GM21515 (cell line): ENCODE data around the gene CCL8.
"Not testable (repeated sequence)": the region's sequence is repeated elsewhere in the genome, so short reads cannot be mapped to it uniquely, and the experiment has no call there.

Experiments used
- ATAC-seq: cut with Tn5 transposase; IDR thresholded peaks from one replicate; pipeline ENCODE4 v1.9.1; 2021; ENCODE audit not compliant: unreplicated experiment

Gene CCL8

DNA sequence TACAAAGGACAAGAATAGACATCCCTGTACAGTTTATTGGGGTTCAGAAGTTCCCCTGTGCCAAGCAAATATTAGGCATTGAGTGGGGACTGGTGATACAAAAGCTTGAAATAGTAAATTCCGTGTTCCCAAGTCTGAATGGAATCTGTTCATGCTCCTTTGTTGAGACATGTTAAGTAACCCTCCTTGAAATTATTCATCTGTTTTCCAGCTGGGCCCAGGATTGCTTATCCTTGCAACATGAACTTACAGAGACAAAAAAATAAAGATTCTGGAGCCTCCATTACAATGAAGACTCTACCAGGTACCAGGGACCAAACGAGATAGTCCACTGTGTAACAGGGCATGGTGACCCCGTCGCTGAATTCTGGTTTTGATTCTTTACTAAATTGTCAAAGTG lies 6.1 kb upstream of the CCL8 start:
- ATAC-seq, result no peak

DNA sequence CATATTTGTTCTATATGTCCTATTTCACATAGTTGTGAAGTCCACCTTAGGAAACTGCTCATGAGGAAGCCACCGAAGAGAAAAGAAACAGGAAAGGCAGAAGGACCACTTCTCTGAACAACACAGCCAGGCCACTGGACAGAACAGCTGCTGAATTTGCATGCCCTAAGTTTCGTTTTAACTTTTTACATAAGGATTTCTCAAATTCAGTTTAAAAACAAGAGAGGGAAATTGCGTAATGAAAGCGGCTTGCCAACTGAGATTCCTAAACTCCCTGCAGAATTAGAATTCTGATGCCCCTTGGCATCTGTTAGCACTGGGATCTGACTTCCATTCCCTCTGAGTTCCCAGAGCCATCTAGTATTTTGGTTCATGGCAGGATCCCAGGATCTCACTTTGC lies 5.0 kb upstream of the CCL8 start:
- no peak for ATAC-seq

DNA sequence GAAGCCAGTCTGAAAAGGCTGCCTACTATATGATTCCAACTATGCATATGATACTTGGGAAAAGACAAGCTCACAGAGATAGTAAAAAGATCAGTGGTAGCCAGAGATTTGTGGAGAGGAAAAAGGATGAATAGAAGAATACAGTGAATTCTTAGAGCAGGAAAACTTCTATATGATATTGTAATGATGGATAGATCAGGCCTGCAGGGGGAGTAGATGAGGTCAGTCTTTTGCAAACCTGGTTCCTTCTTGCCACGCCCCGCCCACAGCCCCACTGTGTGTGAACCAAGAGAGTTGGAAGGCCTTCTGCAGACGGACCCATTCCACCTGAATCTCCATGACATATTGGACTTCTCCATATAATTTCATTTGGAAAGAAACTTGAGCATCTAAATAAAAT lies 761 bp upstream of the CCL8 start:
- no peak for ATAC-seq

DNA sequence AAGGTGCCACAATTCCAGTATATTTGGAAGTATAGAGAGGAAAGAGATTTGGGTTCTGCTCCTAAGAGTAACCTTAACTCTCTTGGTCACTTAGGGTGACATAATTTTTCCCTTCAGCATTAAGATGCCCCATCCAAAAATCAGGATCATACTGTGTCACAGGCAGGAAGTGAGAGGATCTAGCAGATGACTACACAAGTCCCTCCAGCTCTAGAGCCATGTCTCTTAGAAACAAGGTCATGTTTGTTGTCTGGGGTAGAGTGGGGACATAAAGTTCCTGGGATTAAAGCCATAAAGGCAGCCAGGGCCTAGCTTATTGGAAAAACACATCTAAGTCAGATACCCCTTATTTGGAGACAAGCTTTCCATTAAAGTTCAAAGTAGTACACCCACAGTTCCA lies 2.7 kb downstream of the CCL8 start:
- ATAC-seq, result no peak

DNA sequence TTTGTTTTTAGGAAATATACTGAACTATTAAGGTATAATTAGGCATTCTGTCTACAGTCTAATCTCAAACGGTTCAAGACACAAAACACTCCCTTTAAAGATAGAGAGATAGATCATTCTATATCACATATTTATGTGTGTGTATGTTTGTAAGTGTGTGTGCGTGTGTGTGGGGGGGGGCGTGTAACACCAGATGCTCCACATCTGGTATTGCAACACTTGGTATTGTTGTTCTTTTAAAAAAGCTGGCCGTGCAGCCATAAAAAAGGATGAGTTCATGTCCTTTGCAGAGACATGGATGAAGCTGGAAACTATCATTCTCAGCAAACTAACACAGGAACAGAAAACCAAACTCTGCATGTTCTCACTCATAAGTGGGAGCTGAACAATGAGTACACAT lies 8.3 kb downstream of the CCL8 start:
- ATAC-seq, result not testable (repeated sequence)

DNA sequence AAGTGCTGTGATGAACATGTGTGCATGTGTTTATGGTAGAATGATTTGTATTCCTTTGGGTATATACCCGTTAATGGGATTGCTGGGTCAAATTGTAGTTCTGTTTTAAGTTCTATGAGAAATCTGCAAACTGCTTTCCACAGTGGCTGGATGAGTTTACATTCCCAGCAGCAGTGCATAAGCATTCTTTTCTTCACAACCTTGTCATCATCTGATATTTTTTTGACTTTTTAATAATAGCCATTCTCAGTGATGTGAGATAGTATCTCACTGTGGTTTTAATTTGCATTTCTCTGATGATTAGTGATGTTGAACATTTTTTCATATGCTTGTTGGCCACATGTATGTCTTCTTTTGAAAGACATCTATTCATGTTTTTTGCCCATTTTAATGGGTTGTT lies 18.5 kb downstream of the CCL8 start:
- ATAC-seq, result no peak

DNA sequence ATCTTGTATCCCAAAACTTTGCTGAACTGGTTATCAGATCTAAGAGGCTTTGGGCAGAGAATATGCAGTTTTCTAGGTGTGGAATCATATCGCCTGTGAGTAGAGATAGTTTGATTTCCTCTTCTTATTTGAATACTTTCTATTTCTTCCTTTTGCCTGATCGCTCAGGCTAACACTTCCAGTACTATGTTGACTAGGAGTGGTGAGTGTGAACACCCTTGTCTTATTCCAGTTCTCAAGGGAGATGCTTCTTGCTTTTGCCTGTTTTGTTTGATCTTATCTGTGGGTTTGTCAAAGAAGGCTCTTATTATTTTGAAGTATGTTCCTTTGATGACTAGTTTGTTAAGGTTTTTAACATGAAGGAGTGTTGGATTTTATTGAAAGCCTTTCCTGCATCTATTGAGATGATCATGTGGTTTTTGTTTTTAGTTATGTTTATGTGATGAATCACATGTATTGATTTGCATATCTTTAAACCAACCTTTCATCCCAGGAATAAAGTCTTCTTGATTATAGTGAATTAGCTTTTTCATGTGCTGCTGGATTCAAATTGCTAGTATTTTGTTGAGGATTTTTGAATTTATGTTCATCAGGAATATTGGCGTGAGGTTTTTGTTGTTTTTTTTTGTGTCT lies 20.0 kb downstream of the CCL8 start:
- no peak for ATAC-seq

DNA sequence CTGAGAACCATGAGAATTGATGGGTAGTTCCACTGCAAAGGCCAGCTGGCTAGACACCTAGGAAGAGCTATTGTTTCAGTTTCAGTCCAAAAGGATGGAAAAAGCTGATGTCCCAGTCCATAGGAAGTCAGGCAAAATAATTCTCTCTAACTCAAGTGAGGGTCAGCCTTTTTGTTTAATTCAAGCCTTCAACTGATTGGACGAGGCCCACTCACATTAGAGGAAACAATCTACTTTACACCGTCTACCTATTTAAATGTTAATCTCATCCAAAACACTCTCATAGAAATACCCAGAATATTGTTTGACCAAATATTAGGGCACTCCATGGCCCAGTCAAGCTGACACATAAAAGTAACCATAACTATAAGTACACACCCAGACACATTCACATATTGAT lies 22.7 kb downstream of the CCL8 start:
- no peak for ATAC-seq

DNA sequence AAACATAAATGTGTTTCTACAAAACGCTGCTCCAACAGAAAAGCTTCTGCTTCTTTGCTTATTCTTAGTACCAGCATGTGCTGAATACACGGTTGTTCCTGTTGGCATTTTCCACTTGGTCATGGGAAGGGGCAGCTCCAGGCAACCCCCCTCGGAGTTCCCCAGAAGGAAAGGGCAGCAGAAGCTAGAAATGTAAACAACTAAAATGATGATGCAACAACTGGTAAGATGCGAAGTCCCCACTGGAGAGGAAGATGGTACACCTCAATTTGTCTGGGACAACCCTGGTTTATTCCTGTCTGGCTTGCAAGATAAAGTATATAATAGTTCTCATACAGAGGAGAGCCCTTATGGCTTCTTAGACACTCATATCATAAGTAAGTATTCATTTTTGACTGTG lies 27.8 kb downstream of the CCL8 start:
- ATAC-seq, result no peak

DNA sequence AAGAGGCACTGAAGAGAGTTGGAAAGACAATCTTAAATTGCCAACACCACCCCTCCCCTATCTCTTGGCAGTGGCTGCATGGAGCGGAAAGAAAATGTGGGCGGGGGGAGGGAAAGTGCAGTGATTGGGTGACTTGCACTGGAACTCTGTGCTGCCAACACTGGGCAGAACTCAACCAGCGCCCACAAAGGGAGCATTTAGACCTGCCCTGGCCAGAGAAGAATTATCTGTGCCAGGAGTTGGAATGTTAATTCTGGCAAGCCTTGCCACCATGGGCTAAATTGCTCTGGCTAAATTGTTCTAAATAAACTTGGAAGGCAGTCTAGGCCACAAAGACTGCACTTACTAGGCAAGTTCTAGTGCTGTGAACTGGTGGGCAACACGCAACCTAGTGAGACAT lies 30.5 kb downstream of the CCL8 start:
- ATAC-seq, result no peak

DNA sequence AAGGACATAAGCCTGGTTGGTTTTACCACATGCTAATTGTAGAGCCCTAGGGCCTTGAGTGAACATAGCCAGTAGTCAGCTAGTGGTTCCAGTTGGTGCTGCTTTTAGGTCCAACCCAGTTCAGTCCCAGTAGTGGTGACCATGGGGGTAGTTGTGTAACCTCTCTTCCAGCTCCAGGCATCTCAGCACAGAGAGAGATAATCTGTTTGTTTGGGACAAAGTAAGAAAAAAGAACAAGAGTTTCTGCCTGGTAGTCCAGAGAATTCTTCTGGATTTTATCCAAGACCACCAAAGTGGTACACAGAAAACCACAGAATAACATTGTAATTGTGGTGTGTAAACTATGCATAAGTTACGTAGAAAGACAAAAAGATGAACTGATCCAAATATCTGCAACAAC lies 31.9 kb downstream of the CCL8 start:
- ATAC-seq, result no peak

DNA sequence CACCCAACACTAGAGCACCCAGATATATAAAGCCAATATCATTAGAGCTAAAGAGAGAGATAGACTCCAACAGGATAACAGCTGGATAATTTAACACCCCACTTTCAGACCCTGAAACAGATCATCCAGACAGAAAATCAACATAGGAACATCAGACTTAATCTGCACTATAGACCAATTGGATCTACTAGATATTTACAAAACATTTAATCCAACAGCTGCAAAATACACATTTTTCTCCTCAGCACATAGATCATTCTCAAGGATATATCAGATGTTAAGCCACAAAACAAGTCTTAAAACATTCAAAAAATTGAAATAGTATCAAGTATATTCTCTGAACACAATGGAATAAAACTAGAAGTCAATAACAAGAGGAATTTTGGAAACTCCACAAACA lies 33.0 kb downstream of the CCL8 start:
- ATAC-seq, result no peak

DNA sequence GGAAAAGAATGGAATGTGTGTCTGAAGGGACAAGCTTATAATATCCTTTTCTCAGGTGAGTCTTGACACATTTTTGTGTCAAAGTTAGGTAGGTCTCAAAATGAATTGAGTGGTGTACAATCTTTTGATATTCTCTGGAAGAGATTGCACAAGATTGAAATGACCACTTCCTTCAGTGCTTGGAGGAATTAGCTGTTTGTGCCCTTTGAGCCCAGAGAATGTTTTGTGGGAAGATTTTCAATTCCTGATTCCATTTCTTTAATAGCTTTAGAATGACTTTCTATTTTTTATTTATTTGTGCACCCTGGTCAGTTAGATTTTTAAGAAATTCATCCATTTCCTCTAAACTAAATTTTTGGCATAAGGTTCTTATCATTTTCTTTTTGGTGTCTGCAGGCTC lies 35.4 kb downstream of the CCL8 start:
- no peak for ATAC-seq

DNA sequence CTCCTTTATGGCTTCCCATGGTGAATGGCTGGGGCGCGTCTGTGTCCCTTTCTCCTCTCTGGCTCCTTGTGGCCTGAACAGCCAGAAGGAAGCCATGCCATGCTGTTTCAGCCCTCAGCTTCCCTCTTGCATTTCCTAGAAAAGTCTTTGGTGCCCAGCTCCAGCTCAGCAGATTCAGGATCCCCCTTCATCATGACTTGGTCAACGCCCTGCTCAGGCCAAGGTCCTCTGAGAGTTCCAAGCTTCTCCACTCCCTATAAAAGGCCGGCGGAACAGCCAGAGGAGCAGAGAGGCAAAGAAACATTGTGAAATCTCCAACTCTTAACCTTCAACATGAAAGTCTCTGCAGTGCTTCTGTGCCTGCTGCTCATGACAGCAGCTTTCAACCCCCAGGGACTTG lies 37.0 kb downstream of the CCL8 start, which contains the start of gene CCL13:
Gene CCL13 (plus strand): TSS at position 287 of the 400 bp plus-strand sequence. CDS start 47 bp downstream, at position 334.
- ATAC-seq, result no peak

DNA sequence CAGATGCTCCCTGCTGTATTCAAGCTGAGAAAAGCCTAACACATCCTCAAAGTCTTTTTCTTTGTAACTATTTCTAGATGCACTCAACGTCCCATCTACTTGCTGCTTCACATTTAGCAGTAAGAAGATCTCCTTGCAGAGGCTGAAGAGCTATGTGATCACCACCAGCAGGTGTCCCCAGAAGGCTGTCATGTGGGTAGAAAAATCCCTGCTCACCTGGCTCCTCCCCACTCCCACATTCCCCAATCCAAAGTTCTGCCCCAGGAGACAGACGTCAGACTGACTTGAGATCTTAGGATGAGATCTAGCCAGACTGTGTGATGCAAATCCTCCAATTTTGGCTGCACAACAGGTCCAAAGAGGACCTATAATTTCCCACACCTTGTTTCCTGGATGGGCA lies 38.2 kb downstream of the CCL8 start:
- ATAC-seq, result no peak

DNA sequence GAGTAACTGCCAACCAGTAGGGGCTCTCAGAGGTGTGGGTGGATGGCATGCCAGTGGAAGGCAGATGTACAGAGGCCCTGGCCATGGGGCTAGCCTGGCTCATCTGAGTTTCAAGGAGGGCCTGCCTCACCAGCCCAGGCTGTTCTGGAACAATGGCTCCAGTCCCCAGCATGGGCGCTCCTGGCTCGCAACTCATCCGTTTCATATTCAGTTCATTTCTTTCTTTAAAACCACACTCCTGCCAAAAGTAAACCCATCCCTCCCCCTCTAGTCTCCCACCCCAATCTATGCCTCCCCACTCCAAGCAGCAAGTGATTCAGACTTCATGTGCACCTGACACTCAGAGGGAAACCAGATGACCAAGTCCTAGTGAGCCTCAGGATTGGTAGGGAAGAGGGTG lies 39.4 kb downstream of the CCL8 start:
- no peak for ATAC-seq

DNA sequence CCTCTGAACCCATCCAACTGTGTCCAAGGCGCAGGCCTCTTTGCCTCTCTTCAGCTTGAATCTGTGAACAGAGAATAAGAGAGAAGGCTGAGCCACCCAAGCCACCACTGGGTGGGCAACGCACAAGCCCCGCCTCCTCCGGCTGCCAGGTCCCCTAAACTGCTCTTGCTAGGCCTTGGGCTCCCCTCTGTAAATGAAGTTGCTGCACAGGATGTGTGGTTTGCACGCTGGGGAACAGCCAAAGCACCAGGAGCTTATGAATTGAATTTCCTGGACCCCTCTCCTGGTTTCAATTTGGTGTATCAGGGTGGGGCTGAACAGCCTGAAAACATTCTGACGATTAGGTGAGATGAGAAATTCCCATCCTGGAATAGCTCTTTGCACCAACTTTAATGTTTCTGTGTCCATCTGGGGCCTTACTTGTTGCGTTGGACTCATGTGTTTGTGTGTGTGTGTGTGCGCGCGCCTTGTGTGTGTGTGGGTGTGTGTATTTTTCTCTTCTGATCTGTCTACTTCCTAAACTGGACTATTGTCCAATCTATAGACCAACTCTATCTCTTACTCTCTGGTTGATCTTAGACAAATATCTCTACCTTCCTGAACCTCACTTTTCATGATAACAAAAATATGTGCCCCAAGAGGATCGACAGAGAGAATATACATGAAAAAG lies 41.5 kb downstream of the CCL8 start:
- no peak for ATAC-seq

DNA sequence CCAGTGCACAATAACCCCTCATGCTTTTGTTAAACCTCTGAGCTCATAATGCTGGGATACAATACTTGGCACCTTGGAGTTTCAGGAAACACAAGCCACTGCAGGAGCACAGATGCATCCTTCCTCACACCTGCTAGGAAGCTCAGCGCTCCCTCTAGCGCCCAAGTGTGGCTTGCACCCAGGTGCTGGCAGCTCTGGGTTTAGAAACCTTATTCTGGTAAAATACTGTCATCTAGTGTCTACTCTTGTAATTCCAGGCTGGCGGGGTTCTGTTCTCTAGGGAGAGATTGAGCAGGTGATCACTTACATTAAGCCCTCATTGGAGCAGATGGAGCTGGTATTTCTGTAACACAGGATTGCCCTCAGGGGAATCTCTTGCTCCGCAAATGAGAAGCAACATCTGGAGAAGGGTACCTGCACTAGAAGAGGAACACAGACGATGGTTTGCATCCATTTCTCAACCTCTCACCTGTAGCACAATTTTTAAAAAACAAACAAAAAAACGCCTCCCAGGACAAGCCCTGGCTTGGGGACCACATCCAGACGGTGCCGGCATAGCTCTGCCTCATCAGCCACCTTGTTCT lies 42.3 kb downstream of the CCL8 start:
- peak; percentile 72 for ATAC-seq

DNA sequence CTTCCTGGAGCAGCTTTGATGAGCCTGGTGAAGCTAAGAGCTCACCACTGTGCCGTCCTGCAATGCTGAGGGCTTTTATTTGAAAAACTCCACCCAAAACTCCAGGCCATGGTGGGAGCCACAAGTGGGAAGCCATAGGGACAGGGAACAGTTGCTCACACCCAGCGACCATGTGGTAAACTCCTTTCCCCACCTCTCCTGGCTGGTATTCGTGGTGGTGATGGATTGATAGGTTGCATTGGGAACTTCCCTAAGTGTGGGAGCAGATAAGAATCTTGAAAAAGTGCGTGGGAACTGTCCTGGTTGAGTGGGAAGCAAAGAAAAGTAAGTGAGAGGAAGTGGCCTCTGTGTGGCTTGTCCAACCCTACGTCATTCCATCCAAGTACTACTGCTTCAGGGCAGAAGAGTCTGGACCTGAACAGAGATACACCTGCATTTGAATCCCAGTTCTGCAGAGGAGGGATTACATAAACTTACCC lies 44.0 kb downstream of the CCL8 start, which contains the start of gene CCL1:
Gene CCL1 (minus strand): TSS at position 51 of the 479 bp plus-strand sequence. CDS start 72 bp downstream, outside the sequence.
- ATAC-seq, result no peak

DNA sequence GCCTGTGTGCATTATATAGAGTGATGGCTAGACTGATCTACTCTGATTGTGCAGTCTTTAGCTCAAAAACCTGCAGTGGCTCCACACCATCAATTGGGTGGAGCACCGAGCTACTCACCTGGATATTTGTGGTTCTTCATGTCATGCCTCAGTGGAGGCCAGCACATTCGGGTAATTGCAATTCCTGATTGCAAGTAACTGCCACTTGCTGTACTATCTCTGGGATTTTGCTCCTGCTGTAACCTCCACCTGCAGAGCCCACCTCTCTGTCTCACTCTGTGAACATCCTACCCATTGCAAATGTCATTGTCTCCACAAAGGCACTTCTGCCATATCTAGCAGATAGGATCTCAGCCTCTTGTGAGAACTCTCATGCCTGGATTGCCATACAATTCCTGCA lies 45.5 kb downstream of the CCL8 start:
- ATAC-seq, result no peak

DNA sequence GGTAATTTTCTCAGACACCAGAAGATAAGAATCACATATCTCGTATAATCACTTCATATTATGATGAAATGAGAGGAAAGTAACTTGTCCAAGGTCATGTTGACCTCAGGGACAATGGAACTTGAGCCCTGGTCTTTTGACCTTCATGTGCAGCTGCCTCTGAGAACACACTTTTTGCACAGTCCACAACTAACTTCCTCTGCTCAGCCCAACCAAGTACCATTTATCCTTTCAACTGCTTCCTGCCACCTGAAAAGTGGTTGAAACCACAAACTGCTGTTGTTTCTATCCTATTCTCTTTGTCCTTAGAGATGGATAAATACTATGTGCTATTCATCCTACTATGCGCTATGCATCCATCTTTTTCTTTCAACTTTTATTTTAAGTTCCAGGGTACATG lies 46.1 kb downstream of the CCL8 start:
- no peak for ATAC-seq

DNA sequence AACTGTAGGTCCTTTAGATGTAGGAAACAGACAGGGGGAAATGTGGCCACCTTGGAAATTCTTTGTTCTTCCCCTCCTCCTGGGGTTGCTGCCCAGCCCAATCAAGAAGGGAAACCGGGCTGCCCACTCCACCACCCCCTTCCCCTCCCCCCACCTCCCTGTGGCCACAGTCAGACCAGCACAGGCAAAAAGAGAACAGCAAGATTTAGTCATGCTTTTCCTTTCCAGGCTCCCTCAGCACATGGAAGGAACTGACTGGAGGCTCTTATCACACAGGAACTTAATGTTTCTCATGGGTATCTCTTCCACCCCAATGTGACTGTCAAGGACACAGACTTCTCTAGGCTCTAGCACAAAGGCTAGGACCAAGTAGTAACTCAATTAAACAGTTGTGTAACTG lies 46.8 kb downstream of the CCL8 start:
- no peak for ATAC-seq
